K562 (cell line): Measurements from ENCODE around the gene GATAD2B. TPM values are rescaled to one million over a fixed set of nuclear protein-coding genes. Genes with fewer than 3 reads are reported as not detected.

ENCODE experiments used
- BCLAF1 ChIP-seq, 2 experiments: fragments of 450-650 bp in 1 of 2; IDR thresholded peaks; 2 replicates each; pipeline ENCODE4 v1.6.1; 2011 to 2017; ENCODE audit warnings: low read depth in 2 of 2, antibody characterized with exemption in 1 of 2, borderline replicate concordance in 1 of 2, low read length in 1 of 2, mild to moderate bottlenecking in 1 of 2, mixed read lengths in 1 of 2; ENCODE audit not compliant: control insufficient read depth in 1 of 2
- CHD1 ChIP-seq: fragments of 200-600 bp; sonication (generic); IDR thresholded peaks from one replicate; pipeline ENCODE4 v1.6.1; 2012; ENCODE audit warnings: mild to moderate bottlenecking, moderate library complexity, low read length, inconsistent platforms
- CHD4 ChIP-seq: fragments of 200-600 bp; sonication (generic); IDR thresholded peaks from 3 replicates; pipeline ENCODE4 v1.6.1; 2012; ENCODE audit warnings: low read depth, mild to moderate bottlenecking, mixed read lengths, low read length, inconsistent platforms; ENCODE audit not compliant: insufficient read depth, insufficient replicate concordance, poor library complexity, severe bottlenecking
- CREB3 ChIP-seq: fragments of 450-650 bp; conservative IDR thresholded peaks from 2 replicates; pipeline ENCODE4 v1.6.1; 2016; ENCODE audit warnings: missing genetic modification characterization, low read depth, mild to moderate bottlenecking, missing compliant biosample characterization, moderate library complexity
- E2F6 ChIP-seq, 2 experiments: IDR thresholded peaks; 2 replicates each; pipeline ENCODE4 v1.6.1; 2011; ENCODE audit warnings: borderline replicate concordance in 1 of 2, control low read depth in 1 of 2, low read depth in 1 of 2, low read length in 1 of 2, mild to moderate bottlenecking in 1 of 2, mixed read lengths in 1 of 2, moderate library complexity in 1 of 2; ENCODE audit not compliant: insufficient read depth in 1 of 2, insufficient read length in 1 of 2, poor library complexity in 1 of 2, severe bottlenecking in 1 of 2; ENCODE audit errors: extremely low read depth in 1 of 2
- FOSL1 ChIP-seq: fragments of 200-800 bp; sonication (Bioruptor generic); conservative IDR thresholded peaks from 2 replicates; pipeline ENCODE4 v1.6.1; 2016; ENCODE audit warnings: missing genetic modification characterization, missing compliant biosample characterization
- GATAD2A ChIP-seq: fragments of 450-650 bp; IDR thresholded peaks from 2 replicates; pipeline ENCODE4 v1.6.1; 2017
- HDAC2 ChIP-seq: fragments of 450-650 bp; IDR thresholded peaks from 2 replicates; pipeline ENCODE4 v1.6.1; 2016; ENCODE audit warnings: mild to moderate bottlenecking
- ID3 ChIP-seq, 2 experiments: fragments of 250-450 bp in 1 of 2; fragments of 450-650 bp in 1 of 2; sonication (Bioruptor Pico) in 1 of 2; IDR thresholded peaks; 2 replicates each; pipeline versions ENCODE4 v1.6.1 to v1.8.0; 2016 to 2021; ENCODE audit warnings: mild to moderate bottlenecking in 2 of 2, moderate library complexity in 2 of 2, missing compliant biosample characterization in 1 of 2, missing genetic modification characterization in 1 of 2
- KLF13 ChIP-seq: fragments of 450-650 bp; IDR thresholded peaks from 2 replicates; pipeline ENCODE4 v1.6.1; 2016; ENCODE audit warnings: missing genetic modification characterization, low read depth, mild to moderate bottlenecking, missing compliant biosample characterization, moderate library complexity, borderline replicate concordance
- NFXL1 ChIP-seq: fragments of 450-650 bp; formaldehyde crosslinking; IDR thresholded peaks from 2 replicates; pipeline ENCODE4 v1.4.0; 2021; ENCODE audit warnings: mild to moderate bottlenecking
- RNF219 ChIP-seq: fragments of 250-450 bp; sonication (Bioruptor Pico); IDR thresholded peaks from 2 replicates; pipeline ENCODE4 v1.5.0; 2022; ENCODE audit warnings: mild to moderate bottlenecking
- TAF7 ChIP-seq: fragments of 450-650 bp; IDR thresholded peaks from 2 replicates; pipeline ENCODE4 v1.6.1; 2016; ENCODE audit warnings: missing genetic modification characterization, missing compliant biosample characterization
- TEAD1 ChIP-seq, 2 experiments: fragments of 450-650 bp in 1 of 2; sonication (generic) in 1 of 2; formaldehyde crosslinking; IDR thresholded peaks; 2 replicates each; pipeline versions ENCODE4 v1.4.0 to v1.8.0; 2020 to 2022; ENCODE audit warnings: mild to moderate bottlenecking in 2 of 2, missing genetic modification reagents in 1 of 2
- TEAD4 ChIP-seq, 2 experiments: sonication (generic) in 1 of 2; formaldehyde crosslinking in 1 of 2; IDR thresholded peaks; 2 replicates each; pipeline versions ENCODE4 v1.6.1 to v1.8.0; 2012 to 2022; ENCODE audit warnings: borderline replicate concordance in 1 of 2, inconsistent platforms in 1 of 2, low read length in 1 of 2, mild to moderate bottlenecking in 1 of 2, missing genetic modification reagents in 1 of 2
- ZNF668 ChIP-seq: fragments of 250-450 bp; sonication (Bioruptor Pico); IDR thresholded peaks from 2 replicates; pipeline ENCODE4 v1.8.0; 2022; ENCODE audit warnings: mild to moderate bottlenecking, inconsistent platforms
- ZNF696 ChIP-seq: fragments of 250-450 bp; sonication (Bioruptor Pico); conservative IDR thresholded peaks from 2 replicates; pipeline ENCODE4 v1.4.0; 2020; ENCODE audit warnings: mild to moderate bottlenecking, moderate library complexity
- polyA plus RNA-seq, 8 experiments: library from polyadenylated mRNA; depleted of rRNA in 4 of 8; stranded (reverse) in 5 of 8; unstranded in 3 of 8; fragments of >200 nt; fragmentation: Nextera tagmentation in 2 of 8; fragmentation: Illumina TruSeq in 1 of 8; extraction: Ambion mirVana in 2 of 8; extraction: Trizol in 1 of 8; gene quantifications; 2 replicates each; pipeline versions ENCODE4 v1.2.1 to v1.2.3, GENCODE V29; 2011 to 2014; ENCODE audit warnings: inconsistent platforms in 1 of 8, missing spikeins in 1 of 8
- total RNA-seq, 7 experiments: library from RNA; depleted of rRNA in 6 of 7; stranded (reverse); fragments of >200 nt in 6 of 7; fragmentation: Illumina TruSeq in 2 of 7; extraction: Trizol in 2 of 7; gene quantifications; 2 replicates each; pipeline versions ENCODE4 v1.2.1 to v1.2.3, GENCODE V29; 2011 to 2021; ENCODE audit warnings: low replicate concordance in 1 of 7

The GATAD2B gene
- total and polyA plus RNA-seq, 9 of the 15 experiments (the other 6 are each of a cell fraction or from before 2014, with no cell fraction given), result 1.5 to 40.2 (median 4.9) TPM

GRCh38 chr1:153778824-153779519 lies 143.8 kb downstream of the GATAD2B start (continued):
- TF ChIP-seq CHD4 (no peak), CREB3 (no peak), NFXL1 (no peak), TEAD1 (CRISPR knock-in tag; IDR thresholded peaks at IDR 0.05) (peak; percentile 17 to 82; a peak in 1 of 4 replicates), TAF7 (no peak), ZNF668 (CRISPR knock-in tag) (no peak), RNF219 (CRISPR knock-in tag) (no peak), ID3 (CRISPR knock-in tag; IDR thresholded peaks at IDR 0.05) (no peak), ID3 (tag; IDR thresholded peaks at IDR 0.05) (no peak), ZNF696 (CRISPR knock-in tag) (no peak), TEAD4 (IDR thresholded peaks at IDR 0.05; ENCODE audit: low read length) (peak; percentile 95), TEAD4 (CRISPR knock-in tag; IDR thresholded peaks at IDR 0.05; ENCODE audit: borderline replicate concordance) (no peak), E2F6 (IDR thresholded peaks at IDR 0.05; ENCODE audit: borderline replicate concordance in 1 of 2, extremely low read depth in 1 of 2, insufficient read depth in 1 of 2, insufficient read length in 1 of 2, low read depth in 1 of 2, low read length in 1 of 2, poor library complexity in 1 of 2, severe bottlenecking in 1 of 2) (no peak), BCLAF1 (IDR thresholded peaks at IDR 0.05; ENCODE audit: borderline replicate concordance in 1 of 2, control insufficient read depth in 1 of 2, low read depth in 2 of 2, low read length in 1 of 2) (no peak), FOSL1 (tag) (peak; percentile 23; the same call in 1 of the 2 replicates), GATAD2A (no peak), KLF13 (tag) (no peak), CHD1 (no peak), HDAC2 (peak; percentile 65; the same call in 1 of the 2 replicates)
